Small intestine (tissue), 7 donors: Measurements from ENCODE around the gene HOXD4. TPM values are rescaled to one million over a fixed set of nuclear protein-coding genes. Genes with fewer than 3 reads are reported as not detected.

Experiments used
- DNase-seq, 2 donors: peaks; one replicate each; pipeline versions ENCODE4 v3.0.0 to v3.0.0-alpha.2; 2013
- FAIRE-seq: peaks from 2 replicates; lab custom pipeline; 2012; peaks lifted over from hg19 to GRCh38; lab: Jason Lieb, UNC
- H3K27ac ChIP-seq, 3 donors: one replicate each; pipeline ENCODE4 v1.5.1; 2013; ENCODE audit warnings: low read length in 2 of 3, mild to moderate bottlenecking in 2 of 3, control low read depth in 1 of 3, inconsistent platforms in 1 of 3, low read depth in 1 of 3, moderate library complexity in 1 of 3
- H3K27me3 ChIP-seq, 3 donors: one replicate each; pipeline ENCODE4 v1.6.1; 2013; ENCODE audit warnings: low read length in 3 of 3, inconsistent platforms in 1 of 3; ENCODE audit not compliant: control insufficient read depth in 3 of 3, insufficient read depth in 3 of 3
- H3K36me3 ChIP-seq, 3 donors: one replicate each; pipeline ENCODE4 v1.6.1; 2013; ENCODE audit warnings: low read length in 3 of 3, inconsistent platforms in 1 of 3, low read depth in 1 of 3, mild to moderate bottlenecking in 1 of 3, moderate library complexity in 1 of 3; ENCODE audit not compliant: control insufficient read depth in 3 of 3, insufficient read depth in 2 of 3
- H3K4me1 ChIP-seq, 3 donors: one replicate each; pipeline ENCODE4 v1.6.1; 2013; ENCODE audit warnings: low read length in 2 of 3, inconsistent platforms in 1 of 3, low read depth in 1 of 3, mild to moderate bottlenecking in 1 of 3, moderate library complexity in 1 of 3; ENCODE audit not compliant: control insufficient read depth in 3 of 3, insufficient read depth in 2 of 3
- H3K4me3 ChIP-seq, 3 donors: one replicate each; pipeline ENCODE4 v1.5.1; 2013; ENCODE audit warnings: low read length in 3 of 3, control low read depth in 1 of 3, inconsistent platforms in 1 of 3, low read depth in 1 of 3, mild to moderate bottlenecking in 1 of 3, moderate library complexity in 1 of 3
- H3K9me3 ChIP-seq, 2 donors: one replicate each; pipeline ENCODE4 v1.6.1; 2013; ENCODE audit warnings: low read depth in 1 of 2, low read length in 1 of 2; ENCODE audit not compliant: control insufficient read depth in 2 of 2, insufficient read depth in 1 of 2
- WGBS, 3 donors: extraction: QIAGEN DNeasy Blood & Tissue Kit; methylation state at CpG; one replicate each; pipeline ENCODE4 v1.1.7; 2013; 5-methylcytosine and 5-hydroxymethylcytosine counted together
- polyA plus RNA-seq, 4 donors: library from polyadenylated mRNA; stranded (reverse) in 3 of 4; unstranded in 1 of 4; fragments of 200-250 nt in 3 of 4; fragments of 120-200 nt in 1 of 4; gene quantifications; one replicate each; pipeline versions ENCODE4 v1.2.1 to v1.2.3, GENCODE V29; 2013
- donor health status: healthy with polysubstance abuse.
- donor health status: control.
- donor health status: control.
- donor health status: Bipolar disorder and iron deficiency.
- donor health status: healthy.

HOXD4 gene
- polyA plus RNA-seq, 4 donors = 0.97 to 14.7 TPM; not detected in 2

DNA sequence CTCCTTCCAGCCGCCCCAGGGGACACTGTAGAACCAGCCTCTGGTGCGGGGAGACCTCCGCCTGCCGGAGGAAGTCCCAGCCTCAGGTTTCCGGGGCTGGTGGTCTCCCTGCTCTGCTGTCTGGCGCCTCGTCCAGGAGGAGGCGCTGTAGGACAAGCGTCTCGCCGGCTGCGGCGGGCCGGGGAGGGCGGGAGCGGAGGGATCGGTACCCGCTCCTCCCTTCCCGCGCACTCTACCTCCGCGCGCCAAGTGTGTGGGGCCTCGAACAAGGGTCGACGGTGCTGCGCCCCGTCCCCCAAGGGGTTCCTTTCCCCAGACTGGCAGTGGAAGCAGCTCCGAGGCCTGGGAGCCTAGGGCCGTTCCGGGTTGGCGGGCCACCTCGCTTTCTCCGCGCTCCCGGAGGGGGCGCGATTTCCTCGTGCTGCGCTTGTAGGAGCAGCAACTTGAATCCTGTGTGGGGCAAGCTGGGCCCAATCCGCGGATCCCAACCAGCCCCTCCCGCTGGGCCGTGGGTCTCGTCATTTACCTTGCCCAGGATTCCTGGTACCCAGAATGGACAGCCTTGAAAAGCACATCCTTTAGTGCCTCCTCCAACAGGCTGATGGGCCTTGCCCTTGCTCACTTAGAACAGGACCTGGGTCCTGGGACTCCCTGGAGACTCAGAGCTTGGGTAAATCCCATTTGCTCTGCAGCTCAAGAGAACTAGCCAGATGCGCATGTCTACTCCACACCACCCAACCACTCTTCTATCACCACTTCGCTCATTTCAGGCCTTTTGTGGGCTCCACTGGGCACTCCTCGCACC lies 10.6 kb upstream of the HOXD4 start:
- H3K4me3 ChIP-seq = peak overlapping the region in 2 of 3 donors; percentile 37
- H3K27ac ChIP-seq = peak overlapping the region in 1 of 3 donors; percentile 56
- no peaks in the 10 kb centered on the region for H3K36me3 ChIP-seq
- H3K4me1 ChIP-seq = peaks cover 0 to 8% (median 0%) of the 10 kb centered on the region in 3 donors
- FAIRE-seq = no peak
- peaks cover 6 to 88% (median 44%) of the 10 kb centered on the region in 3 donors for H3K27me3 ChIP-seq
- no peaks in the 10 kb centered on the region for H3K9me3 ChIP-seq
- 7 to 9% (median 8%) methylated on average over 46 to 48 of the region's 48 CpGs for WGBS, 3 donors
- peak; percentile 39 to 88 for DNase-seq

DNA sequence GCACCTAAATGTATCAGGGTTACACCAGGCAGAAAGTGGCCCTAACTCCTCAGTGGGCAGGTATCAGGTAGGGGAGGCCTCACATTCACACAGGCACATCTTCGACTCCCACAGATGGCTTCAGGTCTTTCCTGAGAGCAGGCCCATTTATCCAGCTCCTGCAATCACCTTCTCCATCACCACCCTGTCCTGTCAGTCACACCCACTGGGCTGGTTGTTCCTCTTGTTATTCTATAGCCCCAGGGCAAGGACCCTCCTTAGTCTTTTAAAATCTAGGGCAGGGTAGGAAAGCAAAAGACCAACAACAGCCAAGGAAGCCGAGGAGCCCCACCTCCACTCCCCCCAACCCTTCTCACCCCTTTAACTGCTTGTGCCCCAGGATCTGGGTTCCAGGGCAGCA lies 9.1 kb upstream of the HOXD4 start:
- Histone ChIP-seq H3K9me3 (no peaks in the 10 kb centered on the region), H3K27ac (no peak overlapping the region), H3K4me1 (peaks cover 0 to 6% (median 0%) of the 10 kb centered on the region in 3 donors), H3K4me3 (no peak overlapping the region), H3K27me3 (peaks cover 3 to 90% (median 46%) of the 10 kb centered on the region in 3 donors), H3K36me3 (no peaks in the 10 kb centered on the region)
- DNase-seq = no peak
- whole genome bisulfite sequencing, 3 donors = 80 to 90% (median 86%) methylated on average over 2 of the region's 2 CpGs
- FAIRE-seq = no peak

DNA sequence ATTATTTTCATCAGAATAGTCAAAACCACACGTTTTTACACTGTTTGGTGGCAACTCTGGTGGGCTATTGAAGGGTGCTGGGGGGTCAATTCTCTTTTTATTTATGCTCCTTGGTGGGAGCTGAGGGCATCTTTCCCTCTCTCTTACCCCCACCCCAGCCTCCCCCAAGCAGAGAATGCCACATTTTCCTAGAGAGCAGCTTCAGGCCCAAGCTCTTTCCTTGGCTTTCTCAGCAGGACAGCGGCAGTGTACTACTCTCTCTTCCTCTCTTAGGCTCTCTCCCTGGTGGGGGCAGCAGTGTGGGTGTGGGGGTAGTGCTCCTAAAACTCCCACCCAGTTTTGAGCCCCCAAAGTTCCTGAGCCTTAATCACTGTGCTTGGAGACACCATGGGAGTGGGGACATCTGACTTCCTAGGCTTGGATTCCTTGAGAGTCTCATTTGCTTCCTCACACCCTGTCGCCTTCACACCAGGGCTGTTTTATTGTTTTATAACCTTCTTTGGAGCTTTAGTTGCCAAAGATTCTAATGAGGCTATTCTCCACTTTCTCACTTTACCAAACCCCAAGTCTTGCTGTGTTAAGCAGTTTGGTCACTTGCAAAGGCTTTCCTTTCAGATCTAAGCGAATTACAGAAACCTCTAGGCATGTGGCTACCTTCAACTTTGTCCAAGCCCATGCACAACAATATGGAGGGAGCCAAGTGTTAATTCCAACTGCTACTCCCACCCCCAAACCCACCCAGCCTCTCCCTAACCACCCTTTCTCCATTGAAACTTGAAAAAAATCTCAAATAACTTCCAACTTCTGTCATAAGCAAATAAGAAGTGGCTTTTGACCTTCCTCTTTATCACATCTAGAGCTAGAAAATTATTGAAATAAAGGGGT lies 6.0 kb upstream of the HOXD4 start:
- Histone ChIP-seq H3K27me3 (peaks cover under 1 to 93% (median 53%) of the 10 kb centered on the region in 3 donors), H3K4me3 (no peak overlapping the region), H3K9me3 (no peaks in the 10 kb centered on the region), H3K4me1 (peaks cover 0 to 1% (median 0%) of the 10 kb centered on the region in 3 donors), H3K27ac (no peak overlapping the region), H3K36me3 (peaks cover 0 to 4% (median 0%) of the 10 kb centered on the region in 3 donors)
- FAIRE-seq (no peak), DNase-seq (no peak)
- WGBS, 3 donors = 18 to 48% (median 28%) methylated on average over 4 of the region's 4 CpGs

DNA sequence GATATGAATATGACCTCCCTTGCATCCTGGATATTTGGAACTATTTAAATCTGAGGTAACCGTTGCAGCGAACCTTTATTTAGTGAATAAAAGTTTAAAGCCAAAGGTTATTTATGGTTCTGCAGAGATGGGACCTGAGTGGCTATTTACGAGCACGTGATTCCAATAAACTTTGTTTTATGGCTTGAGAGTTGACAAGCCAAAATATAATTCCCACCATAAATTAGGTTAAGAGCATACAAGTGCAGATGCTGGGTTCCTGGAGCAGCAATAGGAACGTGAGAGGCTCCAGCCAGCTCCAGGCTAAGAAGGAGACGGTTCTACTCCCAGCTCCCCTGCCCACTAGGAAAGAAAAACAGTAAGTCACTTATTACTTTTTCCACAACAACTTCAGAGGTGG lies 5.2 kb upstream of the HOXD4 start:
- Histone ChIP-seq H3K27ac (no peak overlapping the region), H3K27me3 (peaks cover 6 to 93% (median 56%) of the 10 kb centered on the region in 3 donors), H3K4me1 (no peaks in the 10 kb centered on the region), H3K4me3 (no peak overlapping the region), H3K9me3 (no peaks in the 10 kb centered on the region), H3K36me3 (peaks cover 0 to 4% (median 0%) of the 10 kb centered on the region in 3 donors)
- WGBS, 3 donors = 6 to 30% (median 17%) methylated on average over 6 of the region's 6 CpGs
- no peak for FAIRE-seq
- DNase-seq = no peak

DNA sequence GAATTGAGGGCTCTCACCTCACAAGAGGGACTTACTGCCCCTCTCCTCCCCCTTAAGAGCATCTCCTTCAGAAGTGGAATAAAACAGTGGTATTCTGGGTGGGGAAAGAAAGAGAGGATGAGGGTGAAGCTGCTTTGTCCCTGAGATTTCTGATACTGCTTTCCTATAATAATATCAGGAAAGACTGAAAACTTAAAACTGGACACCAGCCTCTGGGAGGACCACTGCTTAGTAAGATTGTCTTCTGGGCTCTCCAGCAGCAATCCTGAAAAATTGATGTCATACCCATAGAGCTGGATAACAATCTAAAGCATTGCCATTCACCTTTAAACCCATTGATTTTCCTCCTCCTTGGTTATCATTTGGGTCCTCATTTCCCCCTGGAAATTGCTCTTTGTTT lies 4.7 kb upstream of the HOXD4 start:
- Histone ChIP-seq H3K27me3 (peaks cover 8 to 92% (median 61%) of the 10 kb centered on the region in 3 donors), H3K4me3 (no peak overlapping the region), H3K9me3 (no peaks in the 10 kb centered on the region), H3K36me3 (peaks cover 0 to 4% (median 0%) of the 10 kb centered on the region in 3 donors), H3K4me1 (no peaks in the 10 kb centered on the region), H3K27ac (no peak overlapping the region)
- DNase-seq (no peak), FAIRE-seq (no peak)

DNA sequence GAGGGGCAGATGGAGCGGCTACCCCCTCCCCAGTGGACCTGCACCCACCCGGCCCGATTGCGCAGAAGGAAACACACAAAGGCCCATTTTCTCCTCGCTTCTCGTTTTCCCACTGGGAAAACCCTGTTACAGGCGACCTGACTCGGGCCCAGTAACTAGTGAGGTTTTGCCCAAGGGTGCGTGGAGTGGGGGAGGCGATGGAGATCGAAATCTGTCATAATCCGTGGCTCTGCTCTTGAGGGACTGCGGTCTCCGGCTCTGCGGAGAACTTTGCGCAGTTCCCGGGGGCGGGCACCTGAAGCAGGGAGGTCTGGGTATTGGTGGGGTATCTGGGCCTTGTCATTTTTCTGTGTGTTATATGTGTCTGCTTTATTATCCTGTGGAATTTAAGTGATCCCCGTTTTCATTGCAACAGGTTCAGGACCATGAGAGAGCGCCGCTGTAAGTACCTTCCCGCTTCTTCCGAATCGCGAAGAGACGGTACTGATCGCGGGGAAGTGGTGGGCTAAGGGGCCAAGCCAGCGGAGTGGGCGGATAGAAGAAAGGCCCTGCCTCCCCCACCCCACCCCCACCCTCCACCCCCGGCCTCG lies 4.0 kb upstream of the HOXD4 start:
- no peak overlapping the region for H3K4me3 ChIP-seq
- no peak overlapping the region for H3K27ac ChIP-seq
- H3K36me3 ChIP-seq = peaks cover 0 to 4% (median 0%) of the 10 kb centered on the region in 3 donors
- WGBS, 3 donors = 29 to 31% (median 31%) methylated on average over 32 of the region's 32 CpGs
- DNase-seq (no peak), FAIRE-seq (no peak)
- H3K27me3 ChIP-seq = peaks cover 13 to 93% (median 65%) of the 10 kb centered on the region in 3 donors
- H3K9me3 ChIP-seq = no peaks in the 10 kb centered on the region
- H3K4me1 ChIP-seq = no peaks in the 10 kb centered on the region

DNA sequence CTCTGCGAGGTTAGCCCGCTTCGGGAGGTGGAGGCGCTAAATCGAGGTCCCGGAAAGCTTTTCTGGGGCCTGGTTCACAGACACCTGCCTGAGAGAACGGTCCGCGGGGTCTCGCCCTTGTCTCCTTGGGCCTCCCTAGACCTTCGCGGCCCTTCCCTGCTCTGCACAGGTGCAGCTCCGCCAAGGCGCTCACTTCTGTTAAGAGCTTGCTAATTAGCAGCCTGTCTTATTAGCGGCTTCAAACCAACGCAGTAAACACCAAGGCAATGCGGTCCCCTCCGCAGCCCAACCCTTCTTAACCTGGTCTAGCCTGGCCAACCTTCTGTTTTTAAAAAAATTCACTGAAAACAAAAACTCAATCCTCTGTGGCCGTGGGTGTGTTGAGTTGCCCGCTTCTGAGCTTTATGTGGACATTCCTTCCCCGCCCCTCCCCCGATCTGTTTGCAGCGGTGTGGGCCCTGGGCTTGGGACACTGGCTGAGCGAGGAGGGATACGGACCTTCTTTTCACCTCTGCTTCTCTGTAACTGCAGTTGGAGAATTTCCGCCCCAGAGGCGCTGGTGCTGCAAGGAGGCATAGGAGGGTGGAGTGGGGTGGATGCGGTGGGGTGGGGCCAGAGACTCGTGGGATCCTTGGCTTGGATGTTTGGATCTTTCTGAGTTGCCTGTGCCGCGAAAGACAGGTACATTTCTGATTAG lies 3.4 kb upstream of the HOXD4 start:
- 13 to 26% (median 23%) methylated on average over 31 of the region's 31 CpGs for WGBS, 3 donors
- Histone ChIP-seq H3K4me1 (no peaks in the 10 kb centered on the region), H3K4me3 (no peak overlapping the region), H3K27me3 (peaks cover 13 to 93% (median 69%) of the 10 kb centered on the region in 3 donors), H3K27ac (no peak overlapping the region), H3K36me3 (peaks cover 0 to 6% (median 0%) of the 10 kb centered on the region in 3 donors), H3K9me3 (no peaks in the 10 kb centered on the region)
- no peak for FAIRE-seq
- no peak for DNase-seq
